Activated T-cell treated with anti-CD3 and anti-CD28 coated beads, Interleukin-2, amount 50 U/mL, for 72 hours (primary cell): Measurements from ENCODE around the gene TUBB4A. TPM values are rescaled to one million over a fixed set of nuclear protein-coding genes. Genes with fewer than 3 reads are reported as not detected.

Experiments
- ATAC-seq, 2 donors: fragments of 150-1000 bp; cut with Tn5 transposase; replicated peaks in 1 of 2; 2 replicates each; pipeline ENCODE4 v1.10.0; 2021; ENCODE audit warnings: moderate library complexity in 2 of 2, mild to moderate bottlenecking in 1 of 2
- DNase-seq, 2 donors: peaks; one replicate each; pipeline ENCODE4 v3.0.0; 2021 to 2022; ENCODE audit warnings: mixed read lengths in 1 of 2
- H3K27ac Mint-ChIP-seq: one replicate; pipeline ENCODE4 v1.8.0; 2022; ENCODE audit warnings: mild to moderate bottlenecking, moderate library complexity, mixed read lengths
- H3K27me3 Mint-ChIP-seq: one replicate; pipeline ENCODE4 v1.8.0; 2022; ENCODE audit warnings: low read depth, mixed read lengths
- H3K36me3 Mint-ChIP-seq, 2 donors: one replicate each; pipeline ENCODE4 v1.8.0; 2022; ENCODE audit warnings: mixed read lengths in 2 of 2, mild to moderate bottlenecking in 1 of 2; ENCODE audit not compliant: insufficient read depth in 2 of 2
- H3K4me1 Mint-ChIP-seq: one replicate; pipeline ENCODE4 v1.8.0; 2022; ENCODE audit warnings: low read depth, mixed read lengths
- H3K4me3 Mint-ChIP-seq, 2 donors: one replicate each; pipeline ENCODE4 v1.8.0; 2022; ENCODE audit warnings: mild to moderate bottlenecking in 2 of 2, mixed read lengths in 2 of 2, moderate library complexity in 2 of 2
- H3K9me3 Mint-ChIP-seq, 2 donors: one replicate each; pipeline ENCODE4 v1.8.0; 2022; ENCODE audit warnings: mixed read lengths in 2 of 2
- total RNA-seq, 2 donors: library from RNA; stranded (reverse); gene quantifications; one replicate each; pipeline ENCODE4 v1.2.3, GENCODE V29; 2022

Gene TUBB4A
- total RNA-seq, 2 donors from 2014 or later: 8.7 to 11.9 TPM

- H3K27me3 Mint-ChIP-seq: no peaks in the 10 kb centered on the region
- DNase-seq: no peak
- peaks cover 1 to 4% of the 10 kb centered on the region in 2 donors for H3K9me3 Mint-ChIP-seq
- peaks cover 7 to 25% of the 10 kb centered on the region in 2 donors for H3K36me3 Mint-ChIP-seq
- no peaks in the 10 kb centered on the region for H3K4me1 Mint-ChIP-seq
- ATAC-seq: no peak
- no peak overlapping the region for H3K27ac Mint-ChIP-seq
- H3K4me3 Mint-ChIP-seq: no peak overlapping the region
Observed at GRCh38 chr19:6452223-6452614, 49.9 kb downstream of the TUBB4A start.

DNA sequence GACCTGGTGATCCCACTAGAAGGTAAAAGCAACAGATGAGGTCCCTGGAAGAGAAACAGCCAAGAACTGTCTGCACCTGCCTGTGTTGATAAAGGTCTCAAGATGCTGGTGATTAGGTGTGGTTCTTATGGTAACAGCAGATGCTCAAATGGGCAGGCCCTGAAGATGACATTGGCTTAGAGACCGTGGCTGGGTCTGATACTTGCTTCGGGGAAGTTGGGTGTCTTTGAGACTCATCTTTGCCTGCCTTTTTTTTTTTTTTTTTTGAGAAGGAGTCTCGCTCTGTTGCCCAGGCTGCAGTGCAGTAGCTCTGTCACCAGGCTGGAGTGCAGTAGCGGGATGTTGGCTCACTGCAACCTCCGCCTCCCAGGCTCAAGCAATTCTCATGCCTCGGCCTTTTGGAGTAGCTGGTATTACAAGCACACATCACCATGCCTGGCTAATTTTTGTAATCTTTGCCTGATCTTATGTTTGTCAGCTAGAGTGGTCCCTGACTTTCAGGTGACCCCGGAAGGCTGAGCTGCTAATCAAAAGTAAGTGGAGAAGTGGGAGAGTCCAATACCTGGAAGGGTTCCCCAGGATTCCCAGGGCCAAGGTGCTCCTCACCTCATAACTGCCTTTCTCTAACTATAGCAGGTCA is 50.4 kb downstream of the TUBB4A start:
- peaks cover 1 to 4% of the 10 kb centered on the region in 2 donors for H3K9me3 Mint-ChIP-seq
- H3K4me1 Mint-ChIP-seq: no peaks in the 10 kb centered on the region
- H3K4me3 Mint-ChIP-seq: no peak overlapping the region
- ATAC-seq (no peak), DNase-seq (no peak)
- no peaks in the 10 kb centered on the region for H3K27me3 Mint-ChIP-seq
- no peak overlapping the region for H3K27ac Mint-ChIP-seq
- H3K36me3 Mint-ChIP-seq: peaks cover 7 to 25% of the 10 kb centered on the region in 2 donors

- Mint-ChIP-seq H3K4me1 (no peaks in the 10 kb centered on the region), H3K4me3 (no peak overlapping the region), H3K27me3 (no peaks in the 10 kb centered on the region), H3K9me3 (peaks cover 1 to 4% of the 10 kb centered on the region in 2 donors), H3K36me3 (peaks cover 5 to 19% of the 10 kb centered on the region in 2 donors), H3K27ac (no peak overlapping the region)
- no peak for DNase-seq
- ATAC-seq: no peak
Observed at GRCh38 chr19:6450166-6450565, 51.9 kb downstream of the TUBB4A start.

DNA sequence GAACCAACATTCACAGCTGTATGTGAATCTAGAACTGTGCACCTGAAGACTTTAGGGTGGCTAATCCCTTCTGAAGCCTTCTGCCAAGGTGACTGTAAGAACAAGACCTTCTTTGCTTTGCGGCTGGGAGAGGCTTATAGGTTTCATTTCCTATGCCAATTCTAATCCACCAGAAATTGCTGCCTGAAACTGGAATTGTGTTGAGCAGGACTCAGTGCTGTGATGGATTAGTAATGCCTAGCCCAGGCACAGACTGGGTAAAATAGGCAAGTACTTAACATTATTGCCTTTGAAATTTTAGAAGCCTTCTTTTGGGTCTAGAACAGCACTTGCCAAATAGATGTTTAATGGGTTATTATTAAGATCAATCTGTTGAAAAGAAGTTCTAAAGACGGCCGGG is 54.1 kb downstream of the TUBB4A start:
- Mint-ChIP-seq H3K36me3 (peaks cover 2 to 5% of the 10 kb centered on the region in 2 donors), H3K27ac (no peak overlapping the region), H3K27me3 (no peaks in the 10 kb centered on the region), H3K9me3 (no peaks in the 10 kb centered on the region), H3K4me3 (no peak overlapping the region), H3K4me1 (no peaks in the 10 kb centered on the region)
- no peak for DNase-seq
- ATAC-seq: no peak

DNA sequence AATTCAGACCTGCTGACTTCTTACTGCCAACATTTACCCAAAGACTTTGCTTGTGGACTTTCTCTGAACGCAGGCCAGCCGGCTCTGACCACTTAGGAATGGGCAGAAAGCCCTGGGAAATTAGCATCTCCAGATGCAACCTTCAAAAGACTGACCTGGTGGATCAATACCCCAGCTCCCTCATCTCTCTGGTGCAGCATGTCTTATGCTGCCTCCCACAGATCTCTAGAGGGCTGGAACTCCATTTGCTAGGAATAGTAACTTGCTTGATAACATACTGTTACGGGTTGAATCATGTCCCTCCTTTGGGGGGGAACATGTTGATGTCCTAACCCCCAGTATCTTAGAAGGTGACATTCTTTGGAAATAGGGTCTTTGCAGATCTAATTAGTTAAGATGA is 55.7 kb downstream of the TUBB4A start:
- H3K4me1 Mint-ChIP-seq: no peaks in the 10 kb centered on the region
- DNase-seq (no peak), ATAC-seq (no peak)
- H3K9me3 Mint-ChIP-seq: no peaks in the 10 kb centered on the region
- H3K36me3 Mint-ChIP-seq: peaks cover 0 to 3% of the 10 kb centered on the region in 2 donors
- no peak overlapping the region for H3K4me3 Mint-ChIP-seq
- H3K27ac Mint-ChIP-seq: no peak overlapping the region
- no peaks in the 10 kb centered on the region for H3K27me3 Mint-ChIP-seq

Other genes with a start within 250 kb of the TUBB4A start
- 10 to 100 TPM; 39.9 to 44.5 TPM for gene MLLT1, start 222.3 kb downstream of the TUBB4A start, total RNA-seq
- under 1 TPM in 1 of 2 donors, not detected in 1; 0.34 TPM for gene ACER1, start 168.7 kb downstream of the TUBB4A start, total RNA-seq
- 100 to 1,000 TPM; 147 to 168 TPM for gene CLPP, start 140.8 kb downstream of the TUBB4A start, total RNA-seq
- gene ALKBH7, start 129.5 kb downstream of the TUBB4A start, total RNA-seq: 10 to 100 TPM; 60.5 to 65.2 TPM
- 1 to 10 TPM; 2.4 to 3.1 TPM for gene PSPN, start 126.4 kb downstream of the TUBB4A start, total RNA-seq
- gene GTF2F1, start 109.1 kb downstream of the TUBB4A start, total RNA-seq: 10 to 100 TPM; 78.9 to 87.5 TPM
- 100 to 1,000 TPM; 253 to 311 TPM for gene KHSRP, start 77.5 kb downstream of the TUBB4A start, total RNA-seq
- gene SLC25A41, start 68.5 kb downstream of the TUBB4A start, total RNA-seq: under 1 TPM; 0.16 to 0.58 TPM
- 10 to 100 TPM; 24.6 to 26.3 TPM for gene SLC25A23, start 42.5 kb downstream of the TUBB4A start, total RNA-seq
- 1 to 10 TPM; 3.9 to 5.0 TPM for gene CRB3, start 38.0 kb downstream of the TUBB4A start, total RNA-seq
- 100 to 1,000 TPM in 1 of 2 donors, 10 to 100 TPM in 1; 92.1 to 105 TPM for gene DENND1C, start 20.5 kb downstream of the TUBB4A start, total RNA-seq
- 1 to 10 TPM; 3.4 to 6.3 TPM for gene TNFSF9, start 28.7 kb upstream of the TUBB4A start, total RNA-seq
- gene CD70, start 88.8 kb upstream of the TUBB4A start, total RNA-seq: 10 to 100 TPM; 25.0 to 31.5 TPM
- gene TNFSF14, start 167.9 kb upstream of the TUBB4A start, total RNA-seq: 10 to 100 TPM; 23.1 to 25.4 TPM
- 1 to 10 TPM; 1.8 to 2.5 TPM for gene C3, start 218.3 kb upstream of the TUBB4A start, total RNA-seq
- gene GPR108, start 235.3 kb upstream of the TUBB4A start, total RNA-seq: 100 to 1,000 TPM; 130 to 162 TPM
- gene TRIP10, start 237.4 kb upstream of the TUBB4A start, total RNA-seq: 10 to 100 TPM; 49.0 to 68.4 TPM